Stimulated activated CD4-positive, alpha-beta T cell treated with anti-CD3 and anti-CD28 coated beads, TNF-alpha, amount 100 ng/mL, for 48 hours (primary cell): ENCODE results near the gene ARL14.
"Not testable (repeated sequence)": the region's sequence is repeated elsewhere in the genome, so short reads cannot be mapped to it uniquely, and the experiment has no call there.

Experiments used
- DNase-seq, 3 donors: peaks; one replicate each; pipeline ENCODE4 v3.0.0-alpha.2; 2020; ENCODE audit warnings: low read depth in 3 of 3

Gene ARL14

GRCh38 chr3:160677459-160677881 is 510 bp downstream of the ARL14 start:
- DNase-seq = no peak

GRCh38 chr3:160678292-160678842 is 1.4 kb downstream of the ARL14 start:
- no peak for DNase-seq

GRCh38 chr3:160684368-160684740 is 7.4 kb downstream of the ARL14 start:
- no peak for DNase-seq

DNA sequence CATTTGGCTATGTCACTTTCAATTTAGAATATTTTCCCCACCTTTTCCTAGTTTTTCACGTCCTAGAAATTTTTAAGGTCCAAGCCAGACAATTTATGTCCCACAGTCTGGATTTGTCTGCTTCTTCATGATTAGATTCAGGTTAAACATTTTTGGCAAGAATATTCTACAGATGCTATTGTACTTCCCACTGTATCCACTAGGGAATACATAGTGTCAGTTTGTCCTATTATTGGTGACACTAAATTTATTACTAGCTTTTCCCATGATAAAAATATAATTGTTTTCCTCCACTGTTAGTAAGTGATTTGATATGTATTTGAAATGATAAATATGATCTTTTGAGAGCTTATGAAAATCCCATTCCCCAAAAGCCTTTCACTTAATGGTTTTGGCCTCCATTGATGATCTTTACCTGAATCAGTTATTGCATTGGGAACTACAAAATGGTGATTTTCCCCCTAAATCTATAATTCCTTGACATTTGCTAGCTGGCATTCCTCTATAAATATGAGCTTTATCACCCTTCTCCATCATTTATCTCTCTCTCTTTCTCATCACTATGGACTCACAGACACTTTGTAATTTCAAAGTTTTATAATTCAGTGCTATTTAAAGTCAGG is 8.3 kb downstream of the ARL14 start:
- no peak for DNase-seq

DNA sequence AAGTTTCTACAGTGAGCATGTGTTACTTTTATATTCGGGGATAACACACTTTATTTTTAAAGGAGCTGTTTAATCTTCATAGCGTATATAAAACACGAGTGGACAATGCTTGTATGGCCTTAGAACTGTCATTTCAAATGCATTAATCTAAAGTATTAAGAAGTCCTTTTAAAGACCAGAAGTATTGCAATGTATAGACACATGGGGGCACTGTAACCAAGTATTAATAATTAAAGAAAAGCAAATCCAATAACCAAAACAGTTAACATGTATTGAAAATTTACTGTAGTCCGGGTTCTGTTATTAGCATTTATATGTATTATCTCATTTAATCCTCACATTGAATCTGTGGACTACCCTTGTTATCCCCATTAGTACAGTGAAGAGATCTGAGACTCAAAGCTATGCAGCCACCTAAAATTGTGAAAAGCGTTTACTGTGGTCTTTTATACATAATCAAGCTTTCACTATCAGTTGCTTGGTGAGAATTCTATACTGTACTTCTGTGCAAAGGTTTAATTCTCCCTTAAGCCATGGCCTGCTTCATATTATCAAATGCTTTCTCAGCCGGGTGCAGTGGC is 10.1 kb downstream of the ARL14 start:
- DNase-seq = no peak

DNA sequence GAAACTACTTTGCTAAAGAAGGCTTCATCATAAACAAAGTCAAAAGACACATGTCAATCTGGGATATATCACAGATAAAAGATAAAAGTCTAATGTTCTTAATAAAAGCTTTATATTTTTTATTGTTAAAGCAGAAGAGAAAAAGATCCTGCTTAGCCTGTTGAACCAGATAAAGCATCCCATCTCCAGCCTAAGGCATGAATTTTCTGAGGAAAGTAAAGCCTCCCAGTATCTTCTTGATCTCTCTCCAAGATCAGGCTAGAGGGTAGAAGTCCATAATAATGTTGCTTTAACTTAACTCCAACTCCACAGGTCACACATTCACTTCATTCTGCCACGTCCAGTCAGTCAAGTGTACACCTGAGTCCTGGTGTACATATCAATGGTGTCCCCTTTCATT is 14.2 kb downstream of the ARL14 start:
- DNase-seq = no peak

- DNase-seq = no peak
Observed at GRCh38 chr3:160691962-160692361, 15.0 kb downstream of the ARL14 start.

- no peak for DNase-seq
Observed at GRCh38 chr3:160693191-160693590, 16.2 kb downstream of the ARL14 start.

DNA sequence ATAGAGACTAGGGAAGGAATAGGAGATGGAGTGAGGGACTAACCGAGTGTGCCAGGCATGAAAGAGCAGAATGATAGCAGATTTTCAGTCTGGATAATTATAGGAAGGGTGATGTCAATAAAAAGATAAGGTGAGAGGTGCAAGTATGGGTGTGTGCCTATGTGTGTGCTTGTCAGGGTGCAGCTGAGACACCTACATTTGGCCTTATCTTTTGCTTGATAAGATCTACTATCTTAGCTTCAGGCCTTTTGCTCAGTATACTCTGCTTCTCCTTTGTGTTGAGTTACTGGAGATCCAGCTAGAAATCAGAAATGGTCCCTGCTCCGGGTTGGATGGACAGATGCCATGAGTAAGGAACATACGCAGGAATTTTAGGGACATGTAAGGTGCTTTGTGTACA is 17.4 kb downstream of the ARL14 start:
- no peak for DNase-seq

GRCh38 chr3:160695003-160695402 is 18.0 kb downstream of the ARL14 start:
- DNase-seq = no peak

DNA sequence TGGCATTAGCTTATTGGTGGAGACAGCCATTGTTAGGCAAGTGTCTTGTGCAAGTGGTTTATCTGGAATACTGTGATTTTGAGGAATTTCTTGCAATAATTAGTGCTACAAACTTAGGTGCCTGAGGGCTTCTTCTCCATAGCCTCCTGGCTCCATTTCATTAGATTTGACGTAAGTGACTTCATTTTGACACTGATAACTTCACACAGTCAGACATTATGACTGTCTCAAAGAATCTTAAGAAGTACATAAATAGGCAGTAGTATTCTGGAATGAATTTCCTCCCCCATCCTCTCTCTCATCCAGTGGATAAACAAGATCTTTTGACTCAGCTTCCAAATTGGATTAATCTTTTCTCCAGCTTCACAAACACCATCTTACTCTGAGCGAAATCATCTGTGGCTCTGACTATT is 19.0 kb downstream of the ARL14 start:
- DNase-seq = no peak

GRCh38 chr3:160697637-160698380 is 20.8 kb downstream of the ARL14 start:
- DNase-seq = no peak

DNA sequence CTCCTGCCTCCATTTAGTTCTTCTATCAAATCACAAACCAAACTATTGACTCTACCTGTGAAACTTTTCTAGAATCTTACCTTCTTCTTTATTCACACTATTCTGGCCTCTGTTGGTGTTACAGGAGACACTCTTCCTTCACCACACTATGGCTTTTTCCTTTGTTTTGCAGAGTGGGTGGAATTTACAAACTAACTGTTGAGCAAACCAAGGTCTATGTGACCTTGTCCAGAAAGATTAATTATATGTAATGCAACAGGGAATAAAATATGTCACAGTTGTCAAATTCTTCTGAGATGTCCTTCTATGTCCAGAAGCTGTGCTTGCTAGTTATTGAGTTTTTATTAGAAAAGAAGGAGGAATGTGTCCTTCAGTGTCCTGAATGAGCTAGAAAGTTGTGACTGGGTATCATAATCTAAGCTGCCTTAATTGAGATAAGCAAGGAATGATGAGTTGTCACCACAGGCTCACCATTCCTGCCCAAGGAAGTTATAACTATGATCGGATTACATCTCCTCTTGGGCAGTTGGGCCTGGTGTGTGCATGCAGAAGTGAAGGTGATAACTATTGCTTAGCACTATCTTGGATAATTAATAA is 21.7 kb downstream of the ARL14 start:
- no peak for DNase-seq

DNA sequence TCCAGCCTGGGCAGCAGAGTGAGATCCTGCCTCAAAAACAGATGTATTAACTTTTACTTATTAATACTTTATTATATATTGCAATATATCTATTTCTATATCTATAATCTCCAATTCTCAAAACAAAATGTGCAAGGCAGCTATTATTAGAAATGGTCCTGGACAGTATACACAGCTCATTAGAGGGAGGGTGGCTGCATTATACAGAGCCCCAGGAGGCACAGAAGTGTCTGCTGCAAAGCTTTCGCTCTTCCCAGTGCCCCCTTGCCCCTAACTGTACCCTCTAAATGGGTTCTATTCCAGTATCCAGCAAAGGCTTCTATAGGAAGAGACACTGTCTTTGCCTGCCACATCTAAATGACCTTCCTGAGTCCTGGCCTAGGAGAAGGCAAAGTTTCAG is 24.5 kb downstream of the ARL14 start:
- DNase-seq = no peak

GRCh38 chr3:160702290-160702689 is 25.3 kb downstream of the ARL14 start:
- no peak for DNase-seq

- no peak for DNase-seq
Observed at GRCh38 chr3:160703974-160704373, 27.0 kb downstream of the ARL14 start.

GRCh38 chr3:160707187-160707794 is 30.3 kb downstream of the ARL14 start:
- no peak for DNase-seq

- no peak for DNase-seq
Observed at GRCh38 chr3:160709477-160710182, 32.7 kb downstream of the ARL14 start.

- not testable (repeated sequence) for DNase-seq
Observed at GRCh38 chr3:160713144-160713543, 36.2 kb downstream of the ARL14 start.

- no peak for DNase-seq
Observed at GRCh38 chr3:160719710-160720109, 42.8 kb downstream of the ARL14 start.

DNA sequence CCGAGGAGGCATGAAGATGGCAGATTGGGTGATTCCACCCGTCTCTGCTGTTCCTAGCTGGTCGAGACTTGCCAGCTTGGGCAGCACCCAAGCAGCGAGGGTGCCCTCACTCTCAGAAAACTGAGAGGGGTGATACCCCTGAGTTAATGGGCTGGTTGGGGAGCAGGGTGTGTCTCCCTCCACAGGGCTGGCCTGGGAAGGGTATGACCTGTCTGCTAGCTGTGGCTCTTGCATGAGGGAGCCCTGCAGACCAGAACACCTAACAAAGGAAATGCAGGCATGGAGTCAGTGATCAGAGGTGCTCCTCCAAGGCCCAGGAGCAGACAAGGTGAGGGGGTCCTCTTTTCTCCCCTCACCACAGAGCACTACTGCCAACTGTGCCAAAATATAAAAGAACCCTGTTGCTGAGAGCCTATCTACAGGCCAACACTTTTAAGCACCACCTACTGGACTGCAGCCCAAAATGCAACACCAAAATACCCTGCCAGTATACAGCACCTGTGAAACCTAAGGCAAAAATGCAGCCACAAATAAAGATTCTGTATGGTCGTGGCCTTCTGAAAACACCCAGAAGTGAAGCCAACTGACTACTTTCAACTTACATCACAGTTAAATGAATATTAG is 43.3 kb downstream of the ARL14 start:
- no peak for DNase-seq
